GM23338 (cell line): ENCODE results near the gene HS3ST6.

Source experiments
- EZH2 ChIP-seq: fragments of 200-600 bp; sonication (generic); IDR thresholded peaks from one replicate; pipeline ENCODE4 v1.8.0; 2017; ENCODE audit warnings: antibody characterized with exemption, mild to moderate bottlenecking, low read depth; ENCODE audit not compliant: unreplicated experiment
- ZNF331 ChIP-seq: fragments of 250-450 bp; sonication (Bioruptor Pico); IDR thresholded peaks from 2 replicates; pipeline ENCODE4 v1.5.0; 2020; ENCODE audit warnings: low read depth, mild to moderate bottlenecking, moderate library complexity
- TF ChIP-seq, protein P1 (sequence below), 2 experiments: fragments of 200-600 bp in 1 of 2; sonication (generic) in 1 of 2; conservative IDR thresholded peaks; 2 replicates each; pipeline versions ENCODE4 v1.5.1 to v1.6.1; 2016 to 2017; ENCODE audit warnings: antibody characterized with exemption in 2 of 2, low read depth in 2 of 2, mild to moderate bottlenecking in 2 of 2, moderate library complexity in 1 of 2

DNA sequence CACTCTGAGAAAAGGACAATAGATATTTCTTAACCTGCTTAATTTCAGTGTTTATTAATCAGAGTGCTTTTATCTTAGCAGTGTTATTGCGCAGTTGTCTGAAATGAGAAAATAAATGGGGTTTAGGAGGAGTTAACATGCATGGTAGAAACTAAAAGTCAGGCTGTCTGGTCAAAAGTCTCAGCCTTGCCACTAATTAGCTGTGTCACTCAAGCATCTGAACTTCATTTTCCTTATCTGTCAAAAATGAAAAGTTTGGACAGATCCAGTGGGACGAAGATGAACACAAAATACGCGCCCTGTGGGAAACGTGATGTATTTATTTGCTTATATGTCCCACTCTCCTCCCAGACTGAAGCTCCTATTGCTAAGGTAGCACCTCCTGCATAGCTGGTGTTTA, 40.0 kb downstream of the HS3ST6 start:
- TF ChIP-seq EZH2 (no peak), ZNF331 (CRISPR knock-in tag) (no peak)
- TF ChIP-seq, protein P1, sequence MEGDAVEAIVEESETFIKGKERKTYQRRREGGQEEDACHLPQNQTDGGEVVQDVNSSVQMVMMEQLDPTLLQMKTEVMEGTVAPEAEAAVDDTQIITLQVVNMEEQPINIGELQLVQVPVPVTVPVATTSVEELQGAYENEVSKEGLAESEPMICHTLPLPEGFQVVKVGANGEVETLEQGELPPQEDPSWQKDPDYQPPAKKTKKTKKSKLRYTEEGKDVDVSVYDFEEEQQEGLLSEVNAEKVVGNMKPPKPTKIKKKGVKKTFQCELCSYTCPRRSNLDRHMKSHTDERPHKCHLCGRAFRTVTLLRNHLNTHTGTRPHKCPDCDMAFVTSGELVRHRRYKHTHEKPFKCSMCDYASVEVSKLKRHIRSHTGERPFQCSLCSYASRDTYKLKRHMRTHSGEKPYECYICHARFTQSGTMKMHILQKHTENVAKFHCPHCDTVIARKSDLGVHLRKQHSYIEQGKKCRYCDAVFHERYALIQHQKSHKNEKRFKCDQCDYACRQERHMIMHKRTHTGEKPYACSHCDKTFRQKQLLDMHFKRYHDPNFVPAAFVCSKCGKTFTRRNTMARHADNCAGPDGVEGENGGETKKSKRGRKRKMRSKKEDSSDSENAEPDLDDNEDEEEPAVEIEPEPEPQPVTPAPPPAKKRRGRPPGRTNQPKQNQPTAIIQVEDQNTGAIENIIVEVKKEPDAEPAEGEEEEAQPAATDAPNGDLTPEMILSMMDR (conservative IDR thresholded peaks at IDR 0.05; ENCODE audit: low read depth in 2 of 2) = no peak
